ENCODE results near the gene SH2D2A. TPM values are rescaled to one million over a fixed set of nuclear protein-coding genes. Genes with fewer than 3 reads are reported as not detected.

The SH2D2A gene
- total and polyA plus RNA-seq, 7 donors, result 0.25 to 0.82 (median 0.41) TPM; not detected in 1

GRCh38 chr1:156863631-156864030, 47.0 kb upstream of the SH2D2A start:
- ATAC-seq (no peak), DNase-seq (no peak)
- Histone ChIP-seq H3K27me3 (ENCODE audit: insufficient read depth in 3 of 3, low read length in 2 of 3) (peaks cover 0 to 57% (median 14%) of the 10 kb centered on the region in 3 donors), H3K27ac (no peak overlapping the region), H3K36me3 (ENCODE audit: insufficient read depth in 1 of 2, low read depth in 1 of 2) (no peaks in the 10 kb centered on the region), H3K9me3 (no peaks in the 10 kb centered on the region), H3K4me1 (peaks cover 17% of the 10 kb centered on the region), H3K4me3 (no peak overlapping the region)
- 86 to 89% (median 87%) methylated on average over 7 of the region's 7 CpGs for WGBS, 3 donors
- intact Hi-C loops (cut with DNase I), result no loop called here
- TF ChIP-seq, protein P1, sequence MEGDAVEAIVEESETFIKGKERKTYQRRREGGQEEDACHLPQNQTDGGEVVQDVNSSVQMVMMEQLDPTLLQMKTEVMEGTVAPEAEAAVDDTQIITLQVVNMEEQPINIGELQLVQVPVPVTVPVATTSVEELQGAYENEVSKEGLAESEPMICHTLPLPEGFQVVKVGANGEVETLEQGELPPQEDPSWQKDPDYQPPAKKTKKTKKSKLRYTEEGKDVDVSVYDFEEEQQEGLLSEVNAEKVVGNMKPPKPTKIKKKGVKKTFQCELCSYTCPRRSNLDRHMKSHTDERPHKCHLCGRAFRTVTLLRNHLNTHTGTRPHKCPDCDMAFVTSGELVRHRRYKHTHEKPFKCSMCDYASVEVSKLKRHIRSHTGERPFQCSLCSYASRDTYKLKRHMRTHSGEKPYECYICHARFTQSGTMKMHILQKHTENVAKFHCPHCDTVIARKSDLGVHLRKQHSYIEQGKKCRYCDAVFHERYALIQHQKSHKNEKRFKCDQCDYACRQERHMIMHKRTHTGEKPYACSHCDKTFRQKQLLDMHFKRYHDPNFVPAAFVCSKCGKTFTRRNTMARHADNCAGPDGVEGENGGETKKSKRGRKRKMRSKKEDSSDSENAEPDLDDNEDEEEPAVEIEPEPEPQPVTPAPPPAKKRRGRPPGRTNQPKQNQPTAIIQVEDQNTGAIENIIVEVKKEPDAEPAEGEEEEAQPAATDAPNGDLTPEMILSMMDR (IDR thresholded peaks at IDR 0.05), result no peak

DNA sequence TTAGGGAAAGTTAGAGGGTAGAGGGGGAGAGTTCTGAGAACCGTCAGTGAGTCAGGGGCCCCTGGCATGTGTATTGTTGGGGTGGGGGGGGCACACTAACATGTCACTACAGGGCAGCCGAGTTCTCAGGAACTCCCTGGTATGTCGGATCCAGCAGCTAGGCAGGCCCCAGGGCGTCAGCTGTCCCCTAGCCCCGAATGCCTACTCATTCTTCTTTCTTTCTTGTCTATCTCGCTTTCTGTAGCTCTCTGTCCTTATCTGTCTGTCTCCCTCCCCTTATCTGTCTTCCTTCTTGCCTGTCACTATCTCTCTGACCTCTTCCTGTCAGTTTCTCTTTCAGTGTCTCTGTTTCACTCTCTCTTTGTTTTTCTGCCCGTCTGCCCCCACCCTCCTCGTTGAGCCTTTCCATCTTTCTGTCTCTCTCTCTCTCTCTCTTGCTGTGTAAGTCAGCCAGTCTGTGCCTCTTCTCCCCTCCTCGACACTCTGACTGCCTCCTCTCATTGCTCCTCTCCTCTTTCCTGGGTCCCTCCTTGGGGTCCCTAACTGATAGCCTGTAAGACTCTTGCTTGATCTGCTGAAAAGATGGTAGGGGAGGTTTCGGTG, 46.5 kb upstream of the SH2D2A start:
- no peak for DNase-seq
- TF ChIP-seq, protein P1 (IDR thresholded peaks at IDR 0.05), result no peak
- 84 to 85% (median 85%) methylated on average over 10 of the region's 10 CpGs for WGBS, 3 donors
- no peak for ATAC-seq
- Histone ChIP-seq H3K27me3 (ENCODE audit: insufficient read depth in 3 of 3, low read length in 2 of 3) (peaks cover 0 to 62% (median 14%) of the 10 kb centered on the region in 3 donors), H3K27ac (no peak overlapping the region), H3K9me3 (no peaks in the 10 kb centered on the region), H3K4me3 (no peak overlapping the region), H3K4me1 (peaks cover 19% of the 10 kb centered on the region), H3K36me3 (ENCODE audit: insufficient read depth in 1 of 2, low read depth in 1 of 2) (no peaks in the 10 kb centered on the region)
- intact Hi-C loops (cut with DNase I), result no loop called here

GRCh38 chr1:156862584-156862983, 45.9 kb upstream of the SH2D2A start:
- H3K27ac ChIP-seq, result no peak overlapping the region
- DNase-seq, result no peak
- TF ChIP-seq, protein P1 (IDR thresholded peaks at IDR 0.05), result no peak
- H3K36me3 ChIP-seq (ENCODE audit: insufficient read depth in 1 of 2, low read depth in 1 of 2), result no peaks in the 10 kb centered on the region
- intact Hi-C loops (cut with DNase I), result no loop called here
- ATAC-seq, result no peak
- H3K4me3 ChIP-seq, result no peak overlapping the region
- no peaks in the 10 kb centered on the region for H3K9me3 ChIP-seq
- peaks cover 19% of the 10 kb centered on the region for H3K4me1 ChIP-seq
- peaks cover 0 to 67% (median 17%) of the 10 kb centered on the region in 3 donors for H3K27me3 ChIP-seq (ENCODE audit: insufficient read depth in 3 of 3, low read length in 2 of 3)
- WGBS, 3 donors, result 90 to 92% (median 91%) methylated on average over 5 to 6 of the region's 6 CpGs

DNA sequence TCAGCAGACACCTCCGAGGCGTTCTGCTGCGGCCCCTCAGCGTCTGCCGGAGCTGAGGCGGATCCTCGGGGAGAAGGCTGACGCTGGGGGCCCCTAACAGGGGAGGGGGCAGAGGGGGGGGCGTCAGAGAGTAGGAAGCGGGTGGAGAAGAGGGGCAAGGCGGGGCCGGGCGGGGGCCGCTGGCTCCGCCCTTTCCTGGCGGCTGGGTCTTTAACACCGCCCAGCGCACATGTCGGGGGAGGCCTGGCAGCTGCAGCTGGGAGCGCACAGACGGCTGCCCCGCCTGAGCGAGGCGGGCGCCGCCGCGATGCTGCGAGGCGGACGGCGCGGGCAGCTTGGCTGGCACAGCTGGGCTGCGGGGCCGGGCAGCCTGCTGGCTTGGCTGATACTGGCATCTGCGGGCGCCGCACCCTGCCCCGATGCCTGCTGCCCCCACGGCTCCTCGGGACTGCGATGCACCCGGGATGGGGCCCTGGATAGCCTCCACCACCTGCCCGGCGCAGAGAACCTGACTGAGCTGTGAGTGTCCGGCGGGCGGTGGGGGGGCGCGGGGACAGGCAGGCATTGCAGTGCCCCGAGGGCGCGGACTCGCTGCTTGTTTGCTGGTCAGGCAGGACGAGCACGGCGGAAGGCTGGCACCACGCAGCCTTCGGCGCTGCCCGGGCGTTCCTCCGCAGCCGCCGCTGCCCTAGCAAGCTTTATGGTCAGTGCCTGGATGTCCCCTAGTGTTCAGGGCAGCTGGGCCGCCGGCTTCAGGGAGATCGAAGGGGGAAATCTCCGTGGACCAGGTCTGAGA, 44.2 kb upstream of the SH2D2A start, which contains the start of gene NTRK1:
TSS of gene NTRK1 (plus strand) at position 238 of the 796 bp plus-strand sequence. CDS start at position 308, 70 bp downstream.
- Histone ChIP-seq H3K9me3 (no peaks in the 10 kb centered on the region), H3K4me3 (peak within 1 kb of the TSS; percentile 59), H3K4me1 (peaks cover 19% of the 10 kb centered on the region), H3K27me3 (ENCODE audit: insufficient read depth in 3 of 3, low read length in 2 of 3) (peaks cover 0 to 71% (median 17%) of the 10 kb centered on the region in 3 donors), H3K27ac (no peak within 1 kb of the TSS), H3K36me3 (ENCODE audit: insufficient read depth in 1 of 2, low read depth in 1 of 2) (no peaks in the 10 kb centered on the region)
- intact Hi-C loops (cut with DNase I), result loop anchor here in 1 of 2 donors (2.0 kb wide), 1 partner anchor 22 kb away; no protein-coding TSS in a partner anchor
- peak in 3 of 4 donors; percentile 28 to 49 (median 32) for ATAC-seq
- TF ChIP-seq, protein P1 (IDR thresholded peaks at IDR 0.05), result no peak
- WGBS, 3 donors, result 3 to 4% (median 4%) methylated on average over 43 to 69 of the region's 69 CpGs
- peak in 1 of 2 donors; percentile 49 for DNase-seq

All from psoas muscle (tissue), 8 donors.